K562 (cell line): ENCODE data around the gene ANKRD16. TPM values are rescaled to one million over a fixed set of nuclear protein-coding genes. Genes with fewer than 3 reads are reported as not detected.

Source experiments
- ETS2 ChIP-seq: IDR thresholded peaks from 2 replicates; pipeline ENCODE4 v1.6.1; 2016; ENCODE audit warnings: borderline replicate concordance, missing genetic modification characterization, mild to moderate bottlenecking, moderate library complexity, missing compliant biosample characterization; ENCODE audit not compliant: poor library complexity, severe bottlenecking
- FIP1L1 ChIP-seq: fragments of 200-400 bp; formaldehyde crosslinking; IDR thresholded peaks from 2 replicates; pipeline ENCODE4 v1.6.1; 2018; ENCODE audit warnings: mild to moderate bottlenecking, low read depth, low read length; ENCODE audit not compliant: poor library complexity, severe bottlenecking
- FOXK1 ChIP-seq: sonication (generic); formaldehyde crosslinking; IDR thresholded peaks from 2 replicates; pipeline ENCODE4 v1.8.0; 2022; ENCODE audit warnings: missing genetic modification reagents, mild to moderate bottlenecking, borderline replicate concordance
- MAZ ChIP-seq, 2 experiments: fragments of 450-650 bp in 1 of 2; sonication (generic) in 1 of 2; formaldehyde crosslinking; IDR thresholded peaks in 1 of 2; conservative IDR thresholded peaks in 1 of 2; 2 replicates each; pipeline versions ENCODE4 v1.4.0 to v1.5.0; 2020; ENCODE audit warnings: mild to moderate bottlenecking in 1 of 2, missing genetic modification reagents in 1 of 2
- MEF2A ChIP-seq: IDR thresholded peaks from 2 replicates; pipeline ENCODE4 v1.6.1; 2011; ENCODE audit warnings: low read depth, mild to moderate bottlenecking, low read length, moderate library complexity; ENCODE audit not compliant: control insufficient read depth
- NELFE ChIP-seq: IDR thresholded peaks from 2 replicates; pipeline ENCODE4 v1.6.1; 2011; ENCODE audit warnings: mild to moderate bottlenecking; ENCODE audit not compliant: insufficient read depth, insufficient read length
- PHB2 ChIP-seq: fragments of 450-650 bp; IDR thresholded peaks from 2 replicates; pipeline ENCODE4 v1.6.1; 2017; ENCODE audit warnings: low read depth
- POLR2AphosphoS5 ChIP-seq: IDR thresholded peaks from 2 replicates; pipeline ENCODE4 v1.6.1; 2011; ENCODE audit warnings: mild to moderate bottlenecking, low read depth, low read length, moderate library complexity; ENCODE audit not compliant: control insufficient read depth, insufficient read depth
- RB1 ChIP-seq: fragments of 450-650 bp; IDR thresholded peaks from 2 replicates; pipeline ENCODE4 v1.6.1; 2017; ENCODE audit warnings: low read depth, mild to moderate bottlenecking
- RBM34 ChIP-seq: fragments of 200-400 bp; formaldehyde crosslinking; IDR thresholded peaks from 2 replicates; pipeline ENCODE4 v1.6.1; 2018; ENCODE audit warnings: low read length, borderline replicate concordance; ENCODE audit not compliant: insufficient read depth
- RFX7 ChIP-seq: fragments of 250-450 bp; sonication (Bioruptor Pico); IDR thresholded peaks from 2 replicates; pipeline ENCODE4 v1.5.1; 2021; ENCODE audit warnings: mild to moderate bottlenecking
- SMARCB1 ChIP-seq: IDR thresholded peaks from 2 replicates; pipeline ENCODE4 v1.6.1; 2011; ENCODE audit warnings: improper control_type of control experiment, low read depth; ENCODE audit not compliant: insufficient read length
- SMARCC2 ChIP-seq: fragments of 450-650 bp; IDR thresholded peaks from 2 replicates; pipeline ENCODE4 v1.6.1; 2017; ENCODE audit warnings: antibody characterized with exemption, moderate library complexity, mild to moderate bottlenecking, low read depth
- TRIM28 ChIP-seq: fragments of 450-650 bp; IDR thresholded peaks from 2 replicates; pipeline ENCODE4 v1.6.1; 2017
- ZBED1 ChIP-seq: IDR thresholded peaks from 2 replicates; pipeline ENCODE4 v1.6.1; 2014
- ZEB2 ChIP-seq: fragments of 450-650 bp; IDR thresholded peaks from 2 replicates; pipeline ENCODE4 v1.6.1; 2016
- ZKSCAN3 ChIP-seq: fragments of 250-450 bp; sonication (Bioruptor Pico); IDR thresholded peaks from 2 replicates; pipeline ENCODE4 v1.4.0; 2020
- ZNF12 ChIP-seq: sonication (generic); formaldehyde crosslinking; IDR thresholded peaks from 2 replicates; pipeline ENCODE4 v1.4.0; 2020; ENCODE audit warnings: mild to moderate bottlenecking, missing genetic modification reagents
- ZNF263 ChIP-seq: sonication (generic); formaldehyde crosslinking; IDR thresholded peaks from 2 replicates; pipeline ENCODE4 v1.8.0; 2022; ENCODE audit warnings: mild to moderate bottlenecking, missing genetic modification reagents, borderline replicate concordance
- ZNF561 ChIP-seq: fragments of 450-650 bp; formaldehyde crosslinking; conservative IDR thresholded peaks from 2 replicates; pipeline ENCODE4 v1.4.0; 2020; ENCODE audit warnings: mild to moderate bottlenecking, moderate library complexity
- polyA plus RNA-seq, 8 experiments: library from polyadenylated mRNA; depleted of rRNA in 4 of 8; stranded (reverse) in 5 of 8; unstranded in 3 of 8; fragments of >200 nt; fragmentation: Nextera tagmentation in 2 of 8; fragmentation: Illumina TruSeq in 1 of 8; extraction: Ambion mirVana in 2 of 8; extraction: Trizol in 1 of 8; gene quantifications; 2 replicates each; pipeline versions ENCODE4 v1.2.1 to v1.2.3, GENCODE V29; 2011 to 2014; ENCODE audit warnings: inconsistent platforms in 1 of 8, missing spikeins in 1 of 8
- total RNA-seq, 7 experiments: library from RNA; depleted of rRNA in 6 of 7; stranded (reverse); fragments of >200 nt in 6 of 7; fragmentation: Illumina TruSeq in 2 of 7; extraction: Trizol in 2 of 7; gene quantifications; 2 replicates each; pipeline versions ENCODE4 v1.2.1 to v1.2.3, GENCODE V29; 2011 to 2021; ENCODE audit warnings: low replicate concordance in 1 of 7
- TF ChIP-seq, protein P1 (sequence below): fragments of 250-450 bp; sonication (Bioruptor Pico); IDR thresholded peaks from 2 replicates; pipeline ENCODE4 v1.5.0; 2021; ENCODE audit warnings: mild to moderate bottlenecking, moderate library complexity
- TF ChIP-seq, protein P2 (sequence below): fragments of 450-650 bp; IDR thresholded peaks from one replicate; pipeline ENCODE4 v1.6.1; 2018; ENCODE audit warnings: mild to moderate bottlenecking, moderate library complexity; ENCODE audit not compliant: partially characterized antibody

Gene ANKRD16
- total and polyA plus RNA-seq, 9 of the 15 experiments (the other 6 are each of a cell fraction or from before 2014, with no cell fraction given), result 1.5 to 16.0 (median 9.5) TPM

DNA sequence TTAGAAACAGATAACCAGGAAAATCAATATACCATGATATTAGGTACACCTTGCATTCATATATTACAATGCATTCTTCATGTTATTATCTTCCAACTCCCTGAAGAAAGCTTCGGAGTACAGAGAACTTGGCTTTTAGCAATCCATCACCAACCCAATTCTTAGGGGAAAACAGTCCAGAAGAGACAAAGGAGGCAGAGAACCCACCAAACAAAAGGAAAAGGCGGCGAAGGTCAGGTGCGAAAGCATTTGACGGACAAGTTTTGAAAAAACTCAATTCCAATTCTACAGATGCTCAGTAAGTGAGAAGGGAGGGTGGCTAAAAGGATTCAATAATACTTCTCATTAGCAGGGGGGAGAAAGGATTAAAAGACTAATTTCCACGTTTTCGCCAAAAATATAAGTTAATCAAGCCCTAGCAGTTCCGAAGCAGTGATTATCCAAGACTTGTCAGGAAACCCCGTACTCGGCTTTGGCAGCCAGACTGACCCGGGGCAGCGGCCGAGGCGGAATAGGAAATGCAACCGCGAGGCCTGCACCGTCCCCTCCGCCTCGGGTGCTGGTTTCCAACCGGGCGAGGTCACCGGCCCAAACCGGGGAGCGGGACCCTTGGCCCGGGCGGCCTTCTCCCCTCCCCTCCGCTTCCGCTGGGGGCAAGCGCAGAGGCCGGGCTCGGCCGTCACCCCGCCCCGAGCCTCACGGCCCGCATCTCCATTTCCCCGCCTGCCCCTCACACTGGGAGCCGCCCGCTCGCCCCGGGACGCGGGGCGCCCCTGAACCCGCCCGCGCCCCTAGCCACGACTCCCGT is 77.2 kb downstream of the ANKRD16 start (continued):
- TF ChIP-seq, protein P1, sequence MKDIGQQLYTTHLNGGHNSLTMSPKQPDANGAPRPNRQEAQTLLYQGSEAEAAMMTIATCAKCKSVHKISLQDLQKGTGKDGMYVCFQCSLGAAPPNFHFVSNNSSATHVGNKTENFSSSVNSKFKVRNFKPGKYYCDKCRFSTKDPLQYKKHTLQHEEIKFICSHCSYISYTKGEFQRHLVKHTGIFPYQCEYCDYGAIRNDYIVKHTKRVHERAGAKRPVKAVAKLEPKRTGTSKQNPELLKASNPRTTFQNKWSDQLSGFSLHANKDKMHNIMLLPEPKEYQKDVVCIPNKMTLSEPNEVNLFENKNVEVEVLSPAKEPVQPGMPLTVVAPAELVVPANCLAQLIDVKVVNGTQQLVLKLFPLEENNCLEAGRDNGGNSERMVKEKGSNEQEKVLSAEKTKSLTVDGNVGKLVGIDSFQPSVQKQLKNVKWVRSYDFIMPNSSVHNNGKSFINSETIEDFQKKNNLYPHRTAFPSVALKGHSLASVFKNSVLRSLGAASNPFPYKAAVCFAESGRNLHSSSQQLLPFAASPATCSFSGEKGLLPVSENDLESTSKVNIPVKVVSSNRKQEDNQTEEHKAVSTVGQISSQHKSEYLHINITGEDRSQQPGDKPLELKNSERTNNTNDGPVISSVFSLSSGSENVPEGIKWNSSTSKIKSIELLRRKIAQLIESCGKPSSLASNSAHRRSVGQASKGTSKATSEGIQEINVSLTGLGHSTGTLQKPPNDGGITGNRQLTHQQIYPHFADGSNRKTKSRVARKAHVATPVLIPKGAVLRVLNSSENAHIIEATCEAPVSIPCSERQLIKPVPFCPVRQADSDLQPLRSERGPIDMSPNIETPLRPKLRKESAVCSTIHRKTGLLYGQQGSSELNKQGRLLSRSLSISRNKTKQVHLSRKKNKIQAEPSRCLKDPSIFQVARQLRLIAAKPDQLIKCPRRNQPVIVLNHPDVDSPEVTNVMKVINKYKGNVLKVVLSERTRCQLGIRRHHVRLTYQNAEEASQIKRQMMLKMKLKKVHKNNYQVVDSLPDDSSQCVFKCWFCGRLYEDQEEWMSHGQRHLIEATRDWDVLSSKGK, result no peak
- TF ChIP-seq SMARCC2, result no peak
- no peak for TF ChIP-seq ZEB2
- no peak for TF ChIP-seq MAZ (CRISPR knock-in tag; conservative IDR thresholded peaks at IDR 0.05 in 1 of 2, IDR thresholded peaks at IDR 0.05 in 1 of 2)
- TF ChIP-seq RFX7 (CRISPR knock-in tag), result no peak
- no peak for TF ChIP-seq PHB2
- peak; percentile 53; the same call in 1 of the 2 replicates for TF ChIP-seq ZNF12 (CRISPR knock-in tag)
- peak; percentile 20 for TF ChIP-seq FIP1L1
- 0 out of 2 replicates have a peak, but pooled peaks have one; percentile 23 for TF ChIP-seq ZNF561
- no peak for TF ChIP-seq MEF2A
- TF ChIP-seq ZBED1, result no peak
- no peak for TF ChIP-seq ETS2 (tag)
- TF ChIP-seq RB1, result 0 out of 2 replicates have a peak, but pooled peaks have one; percentile 17
- no peak for TF ChIP-seq ZKSCAN3 (CRISPR knock-in tag)
- TF ChIP-seq ZNF263 (CRISPR knock-in tag), result no peak
- TF ChIP-seq SMARCB1, result no peak
- TF ChIP-seq FOXK1 (CRISPR knock-in tag), result no peak
- TF ChIP-seq TRIM28, result no peak
- TF ChIP-seq NELFE, result no peak
- no peak for TF ChIP-seq POLR2AphosphoS5
- no peak for TF ChIP-seq RBM34
- TF ChIP-seq, protein P2, sequence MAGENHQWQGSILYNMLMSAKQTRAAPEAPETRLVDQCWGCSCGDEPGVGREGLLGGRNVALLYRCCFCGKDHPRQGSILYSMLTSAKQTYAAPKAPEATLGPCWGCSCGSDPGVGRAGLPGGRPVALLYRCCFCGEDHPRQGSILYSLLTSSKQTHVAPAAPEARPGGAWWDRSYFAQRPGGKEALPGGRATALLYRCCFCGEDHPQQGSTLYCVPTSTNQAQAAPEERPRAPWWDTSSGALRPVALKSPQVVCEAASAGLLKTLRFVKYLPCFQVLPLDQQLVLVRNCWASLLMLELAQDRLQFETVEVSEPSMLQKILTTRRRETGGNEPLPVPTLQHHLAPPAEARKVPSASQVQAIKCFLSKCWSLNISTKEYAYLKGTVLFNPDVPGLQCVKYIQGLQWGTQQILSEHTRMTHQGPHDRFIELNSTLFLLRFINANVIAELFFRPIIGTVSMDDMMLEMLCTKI, result no peak
